ENCODE results near the gene CACNB4. TPM values are rescaled to one million over a fixed set of nuclear protein-coding genes. Genes with fewer than 3 reads are reported as not detected.
A peak's percentile ranks its signal among the peaks of the same experiment; 100 is the strongest.
"Not testable (repeated sequence)": the region's sequence is repeated elsewhere in the genome, so short reads cannot be mapped to it uniquely, and the experiment has no call there.

The CACNB4 gene
- total and polyA plus RNA-seq, 7 donors = 0.23 to 4.4 (median 1.1) TPM

DNA sequence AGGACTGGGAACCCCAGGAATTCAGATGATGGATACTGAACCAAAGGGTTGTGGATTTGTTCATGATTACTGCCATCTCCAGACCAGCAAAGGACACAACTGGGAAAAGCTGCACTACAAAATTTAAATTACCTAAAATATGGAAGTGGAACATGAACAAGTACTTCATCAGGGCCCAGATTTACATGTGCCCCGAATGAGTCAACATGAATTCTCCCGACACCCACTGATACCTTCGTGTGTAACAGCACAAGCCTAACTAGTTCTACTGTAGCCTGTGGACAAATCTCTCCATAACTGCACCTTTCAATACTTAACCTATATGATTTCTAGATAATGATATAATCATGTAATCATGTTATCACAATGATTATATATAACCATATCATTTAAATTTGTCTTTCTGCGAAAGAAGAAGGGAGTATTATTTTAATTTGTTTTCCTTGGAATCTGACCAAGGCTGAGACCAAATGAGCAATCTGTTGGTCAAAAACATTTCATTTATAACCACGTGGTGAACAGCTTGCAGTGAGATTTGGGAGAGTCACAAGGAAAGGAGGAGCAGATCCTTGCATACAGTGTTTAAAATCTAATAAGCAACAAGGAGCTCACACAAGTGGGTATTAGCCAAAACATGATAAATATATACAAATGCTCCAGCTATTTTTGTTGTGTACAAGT lies 70.5 kb downstream of the CACNB4 start:
- no peak for DNase-seq
- Histone ChIP-seq H3K4me1 (no peaks in the 10 kb centered on the region), H3K36me3 (no peaks in the 10 kb centered on the region), H3K4me3 (no peak overlapping the region), H3K27me3 (no peaks in the 10 kb centered on the region), H3K9me3 (no peaks in the 10 kb centered on the region), H3K27ac (no peak overlapping the region)
- WGBS, 2 donors = 30 to 68% methylated on average over 5 of the region's 5 CpGs
- TF ChIP-seq EP300 (IDR thresholded peaks at IDR 0.05) = no peak
- no peak for TF ChIP-seq POLR2A (IDR thresholded peaks at IDR 0.05)
- TF ChIP-seq, protein P1, sequence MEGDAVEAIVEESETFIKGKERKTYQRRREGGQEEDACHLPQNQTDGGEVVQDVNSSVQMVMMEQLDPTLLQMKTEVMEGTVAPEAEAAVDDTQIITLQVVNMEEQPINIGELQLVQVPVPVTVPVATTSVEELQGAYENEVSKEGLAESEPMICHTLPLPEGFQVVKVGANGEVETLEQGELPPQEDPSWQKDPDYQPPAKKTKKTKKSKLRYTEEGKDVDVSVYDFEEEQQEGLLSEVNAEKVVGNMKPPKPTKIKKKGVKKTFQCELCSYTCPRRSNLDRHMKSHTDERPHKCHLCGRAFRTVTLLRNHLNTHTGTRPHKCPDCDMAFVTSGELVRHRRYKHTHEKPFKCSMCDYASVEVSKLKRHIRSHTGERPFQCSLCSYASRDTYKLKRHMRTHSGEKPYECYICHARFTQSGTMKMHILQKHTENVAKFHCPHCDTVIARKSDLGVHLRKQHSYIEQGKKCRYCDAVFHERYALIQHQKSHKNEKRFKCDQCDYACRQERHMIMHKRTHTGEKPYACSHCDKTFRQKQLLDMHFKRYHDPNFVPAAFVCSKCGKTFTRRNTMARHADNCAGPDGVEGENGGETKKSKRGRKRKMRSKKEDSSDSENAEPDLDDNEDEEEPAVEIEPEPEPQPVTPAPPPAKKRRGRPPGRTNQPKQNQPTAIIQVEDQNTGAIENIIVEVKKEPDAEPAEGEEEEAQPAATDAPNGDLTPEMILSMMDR (IDR thresholded peaks at IDR 0.05) = no peak
- TF ChIP-seq POLR2AphosphoS5 (IDR thresholded peaks at IDR 0.05) = no peak
- intact Hi-C loops (cut with DNase I) = no loop called here

DNA sequence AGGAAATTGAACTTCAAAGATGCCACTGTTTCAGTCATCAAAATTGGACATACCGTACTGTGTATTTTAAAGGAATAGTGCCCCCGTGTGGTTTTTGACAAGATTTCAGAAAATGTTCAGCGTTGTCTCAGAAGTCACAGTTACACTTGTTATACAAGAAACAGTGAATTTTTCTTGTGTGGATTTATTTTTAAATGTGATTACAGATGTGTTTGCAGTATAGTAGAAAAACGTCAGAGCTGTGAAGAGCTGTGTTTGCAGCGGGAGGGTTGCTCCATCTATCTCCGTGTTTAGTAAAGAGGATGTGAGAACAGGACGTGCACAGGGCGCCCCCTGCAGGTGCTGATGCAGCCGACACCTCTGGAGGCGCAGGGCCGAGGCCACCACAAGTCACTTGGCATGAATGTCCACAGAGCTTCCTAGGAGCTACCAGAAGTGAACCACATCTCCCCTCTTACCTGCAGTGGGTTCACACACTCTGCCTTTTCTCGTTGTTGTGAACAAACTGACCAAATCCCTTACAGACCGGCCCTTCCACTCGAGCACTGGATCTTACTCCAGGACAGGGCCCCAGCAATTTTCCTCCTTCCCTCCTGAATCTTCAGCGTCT lies 73.1 kb downstream of the CACNB4 start:
- Histone ChIP-seq H3K27ac (no peak overlapping the region), H3K4me3 (peak overlapping the region in 3 of 4 donors; percentile 28 to 38 (median 36)), H3K36me3 (no peaks in the 10 kb centered on the region), H3K4me1 (no peaks in the 10 kb centered on the region), H3K27me3 (no peaks in the 10 kb centered on the region), H3K9me3 (no peaks in the 10 kb centered on the region)
- intact Hi-C loops (cut with DNase I) = no loop called here
- DNase-seq = peak; percentile 87
- 17 to 19% methylated on average over 15 of the region's 15 CpGs for WGBS, 2 donors
- TF ChIP-seq POLR2AphosphoS5 (IDR thresholded peaks at IDR 0.05) (peak in 1 of 4 donors; percentile 9), EP300 (IDR thresholded peaks at IDR 0.05) (no peak)
- TF ChIP-seq, protein P1 (IDR thresholded peaks at IDR 0.05) = peak; percentile 55 to 91 (median 82)

DNA sequence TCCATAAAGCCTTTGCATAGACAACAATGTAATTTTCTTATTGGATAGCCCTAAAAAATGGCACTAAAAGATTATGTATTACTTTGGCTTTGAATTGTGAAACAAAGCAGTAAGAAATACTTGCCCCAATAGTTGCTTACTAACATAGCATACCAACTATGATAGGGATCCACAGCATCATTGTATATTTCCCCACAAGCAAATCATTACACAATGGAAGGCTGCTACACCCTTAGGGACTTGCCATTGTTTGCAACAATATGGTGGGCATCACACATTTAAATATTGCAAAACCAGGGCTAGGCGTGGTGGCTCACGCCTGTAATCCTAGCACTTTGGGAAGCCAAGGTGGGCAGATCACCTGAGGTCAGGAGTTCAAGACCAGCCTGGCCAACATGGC lies 74.4 kb downstream of the CACNB4 start:
- intact Hi-C loops (cut with DNase I) = no loop called here
- H3K4me1 ChIP-seq = no peaks in the 10 kb centered on the region
- no peaks in the 10 kb centered on the region for H3K27me3 ChIP-seq
- DNase-seq = no peak
- no peak overlapping the region for H3K27ac ChIP-seq
- H3K4me3 ChIP-seq = no peak overlapping the region
- TF ChIP-seq EP300 (IDR thresholded peaks at IDR 0.05) = no peak
- TF ChIP-seq POLR2A (IDR thresholded peaks at IDR 0.05) = no peak
- TF ChIP-seq POLR2AphosphoS5 (IDR thresholded peaks at IDR 0.05) = no peak
- TF ChIP-seq, protein P1 (IDR thresholded peaks at IDR 0.05) = no peak
- no peaks in the 10 kb centered on the region for H3K36me3 ChIP-seq
- 84 to 90% methylated on average over 2 of the region's 2 CpGs for WGBS, 2 donors
- no peaks in the 10 kb centered on the region for H3K9me3 ChIP-seq

DNA sequence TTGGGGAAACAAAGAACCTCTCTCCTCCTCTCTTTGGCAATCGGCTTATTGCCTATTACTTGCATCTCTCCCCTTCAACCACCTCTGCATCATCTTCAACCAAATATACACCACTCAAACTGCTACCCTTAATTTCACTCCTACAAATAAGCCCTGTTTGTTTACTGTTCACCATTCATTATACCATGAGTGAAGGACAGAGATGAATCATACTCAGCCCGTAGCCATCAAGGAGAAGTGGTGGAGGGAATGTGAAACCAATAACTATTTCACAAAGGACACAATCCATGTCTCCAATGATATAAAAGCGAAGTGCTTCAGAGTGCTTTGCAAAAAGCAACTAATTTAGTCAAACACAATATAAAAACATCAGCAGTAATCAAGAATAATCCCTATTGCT lies 76.8 kb downstream of the CACNB4 start:
- Histone ChIP-seq H3K27me3 (no peaks in the 10 kb centered on the region), H3K27ac (no peak overlapping the region), H3K4me3 (no peak overlapping the region), H3K4me1 (no peaks in the 10 kb centered on the region), H3K36me3 (no peaks in the 10 kb centered on the region), H3K9me3 (no peaks in the 10 kb centered on the region)
- TF ChIP-seq EP300 (IDR thresholded peaks at IDR 0.05) = no peak
- no peak for TF ChIP-seq POLR2A (IDR thresholded peaks at IDR 0.05)
- TF ChIP-seq, protein P1 (IDR thresholded peaks at IDR 0.05) = no peak
- TF ChIP-seq POLR2AphosphoS5 (IDR thresholded peaks at IDR 0.05) = no peak
- DNase-seq = no peak
- 60 to 72% methylated on average over 3 of the region's 3 CpGs for WGBS, 2 donors
- intact Hi-C loops (cut with DNase I) = no loop called here

DNA sequence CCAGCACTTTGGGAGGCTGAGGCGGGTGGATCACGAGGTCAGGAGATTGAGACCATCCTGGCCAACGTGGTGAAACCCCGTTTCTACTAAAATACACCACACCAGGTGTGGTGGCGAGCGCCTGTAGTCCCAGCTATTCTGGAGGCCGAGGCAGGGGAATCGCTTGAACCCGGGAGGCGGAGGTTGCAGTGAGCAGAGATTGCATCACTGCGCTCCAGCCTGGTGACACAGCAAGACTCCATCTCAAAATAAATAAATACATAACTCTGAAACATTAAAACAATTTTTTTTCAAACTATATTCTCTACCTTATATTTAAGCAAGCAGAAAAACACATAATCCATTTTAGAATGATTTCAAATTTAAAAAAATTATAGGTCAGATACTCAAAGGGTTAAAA lies 77.8 kb downstream of the CACNB4 start:
- H3K27me3 ChIP-seq; H3K4me1 ChIP-seq; H3K27ac ChIP-seq; H3K4me3 ChIP-seq; DNase-seq; H3K9me3 ChIP-seq; intact Hi-C loops (cut with DNase I); H3K36me3 ChIP-seq: not testable (repeated sequence)
- WGBS, 2 donors = 91 to 93% methylated on average over 11 of the region's 11 CpGs

Data from sigmoid colon (tissue), 7 donors.